ENCODE measurements around the gene AHCYL1.

DNA sequence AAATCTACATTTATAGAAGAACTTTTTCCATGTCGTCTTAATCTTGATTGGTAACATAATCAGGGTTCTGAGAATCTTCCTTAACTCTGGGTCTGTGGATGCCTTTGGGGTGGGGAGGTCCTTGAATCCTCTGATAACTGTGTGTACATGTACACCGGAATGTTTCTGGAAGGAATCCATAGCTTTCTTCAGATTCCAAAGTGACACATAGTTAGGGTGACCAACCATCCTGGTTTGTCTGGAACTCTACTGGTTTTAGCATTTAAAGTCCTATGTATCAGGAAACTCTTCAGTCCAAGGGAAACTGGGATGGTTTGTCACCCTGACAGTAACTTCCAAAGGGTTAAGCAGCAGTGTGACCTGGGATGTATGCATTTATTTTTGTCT, 66.7 kb downstream of the AHCYL1 start:
- TF ChIP-seq EZH2phosphoT487 (IDR thresholded peaks at IDR 0.05; ENCODE audit: insufficient read depth, low read depth) (no peak), EZH2 (IDR thresholded peaks at IDR 0.05; ENCODE audit: insufficient read depth, poor library complexity, severe bottlenecking) (no peak)
